Neural progenitor cell (in vitro differentiated cells): ENCODE measurements around the gene PRDM1. TPM values are rescaled to one million over a fixed set of nuclear protein-coding genes. Genes with fewer than 3 reads are reported as not detected.

Experiments
- DNase-seq: peaks from one replicate; pipeline ENCODE4 v3.0.0-alpha.2; 2016; ENCODE audit warnings: low spot score
- H2AFZ ChIP-seq: fragments of 200-600 bp; sonication (generic); replicated peaks from 2 replicates; pipeline ENCODE4 v1.6.1; 2016; ENCODE audit warnings: antibody characterized with exemption
- H3F3A ChIP-seq: fragments of 200-600 bp; sonication (generic); 2 replicates; pipeline ENCODE4 v1.6.1; 2016; ENCODE audit warnings: antibody characterized with exemption, low read depth
- H3K27ac ChIP-seq: fragments of 200-600 bp; sonication (generic); 2 replicates; pipeline ENCODE4 v1.5.1; 2016; ENCODE audit warnings: mild to moderate bottlenecking
- H3K27me3 ChIP-seq: fragments of 200-600 bp; sonication (generic); 2 replicates; pipeline ENCODE4 v1.6.1; 2016; ENCODE audit warnings: mild to moderate bottlenecking, moderate library complexity
- H3K36me3 ChIP-seq: fragments of 200-600 bp; sonication (generic); 2 replicates; pipeline ENCODE4 v1.5.1; 2016
- H3K4me1 ChIP-seq: fragments of 200-600 bp; sonication (generic); 2 replicates; pipeline ENCODE4 v1.6.1; 2016; ENCODE audit warnings: mixed run types
- H3K4me2 ChIP-seq: fragments of 200-600 bp; sonication (generic); 2 replicates; pipeline ENCODE4 v1.6.1; 2016
- H3K4me3 ChIP-seq: fragments of 200-600 bp; sonication (generic); 2 replicates; pipeline ENCODE4 v1.5.1; 2016
- H3K79me2 ChIP-seq: fragments of 200-600 bp; sonication (generic); 2 replicates; pipeline ENCODE4 v1.6.1; 2016; ENCODE audit warnings: low read depth
- H3K9ac ChIP-seq: fragments of 200-600 bp; sonication (generic); 2 replicates; pipeline ENCODE4 v1.6.1; 2016
- H3K9me3 ChIP-seq: fragments of 200-600 bp; sonication (generic); 2 replicates; pipeline ENCODE4 v1.5.1; 2016; ENCODE audit warnings: low read depth
- H4K20me1 ChIP-seq: fragments of 200-600 bp; sonication (generic); 2 replicates; pipeline ENCODE4 v1.6.1; 2016; ENCODE audit warnings: low read depth
- H3K27ac Mint-ChIP-seq: 3 replicates; pipeline ENCODE4 v1.8.0; 2021; ENCODE audit warnings: mixed read lengths
- H3K27me3 Mint-ChIP-seq: 2 replicates; pipeline ENCODE4 v1.8.0; 2022; ENCODE audit warnings: low read depth, mild to moderate bottlenecking, inconsistent platforms, moderate library complexity, mixed read lengths; ENCODE audit not compliant: insufficient read depth
- H3K36me3 Mint-ChIP-seq: 3 replicates; pipeline ENCODE4 v1.8.0; 2021; ENCODE audit warnings: mixed read lengths
- H3K4me1 Mint-ChIP-seq: 3 replicates; pipeline ENCODE4 v1.8.0; 2021; ENCODE audit warnings: mixed read lengths
- H3K4me3 Mint-ChIP-seq: 3 replicates; pipeline ENCODE4 v1.8.0; 2021; ENCODE audit warnings: mild to moderate bottlenecking, moderate library complexity, mixed read lengths
- H3K9me3 Mint-ChIP-seq: 3 replicates; pipeline ENCODE4 v1.8.0; 2020; ENCODE audit warnings: mixed read lengths
- EZH2 ChIP-seq: fragments of 200-600 bp; sonication (generic); IDR thresholded peaks from 2 replicates; pipeline ENCODE4 v1.6.1; 2017; ENCODE audit warnings: antibody characterized with exemption, mild to moderate bottlenecking, moderate library complexity
- EZH2phosphoT487 ChIP-seq: fragments of 200-600 bp; sonication (generic); IDR thresholded peaks from 2 replicates; pipeline ENCODE4 v1.6.1; 2017; ENCODE audit warnings: antibody characterized with exemption
- total RNA-seq: library from RNA; depleted of rRNA; stranded (reverse); fragments of >200 nt; gene quantifications from 2 replicates; pipeline ENCODE4 v1.2.3, GENCODE V29; 2015; ENCODE audit warnings: low replicate concordance
- TF ChIP-seq, protein P1 (sequence below): fragments of 200-600 bp; sonication (generic); IDR thresholded peaks from 2 replicates; pipeline ENCODE4 v1.5.1; 2017; ENCODE audit warnings: antibody characterized with exemption, mild to moderate bottlenecking

Gene PRDM1
- total RNA-seq, 1 donor from 2014 or later = 0.37 TPM

- Mint-ChIP-seq H3K4me3 (no peak overlapping the region), H3K27ac (no peak overlapping the region), H3K27me3 (peaks cover 4% of the 10 kb centered on the region), H3K9me3 (no peaks in the 10 kb centered on the region), H3K4me1 (peaks cover 14% of the 10 kb centered on the region), H3K36me3 (no peaks in the 10 kb centered on the region)
- TF ChIP-seq, protein P1, sequence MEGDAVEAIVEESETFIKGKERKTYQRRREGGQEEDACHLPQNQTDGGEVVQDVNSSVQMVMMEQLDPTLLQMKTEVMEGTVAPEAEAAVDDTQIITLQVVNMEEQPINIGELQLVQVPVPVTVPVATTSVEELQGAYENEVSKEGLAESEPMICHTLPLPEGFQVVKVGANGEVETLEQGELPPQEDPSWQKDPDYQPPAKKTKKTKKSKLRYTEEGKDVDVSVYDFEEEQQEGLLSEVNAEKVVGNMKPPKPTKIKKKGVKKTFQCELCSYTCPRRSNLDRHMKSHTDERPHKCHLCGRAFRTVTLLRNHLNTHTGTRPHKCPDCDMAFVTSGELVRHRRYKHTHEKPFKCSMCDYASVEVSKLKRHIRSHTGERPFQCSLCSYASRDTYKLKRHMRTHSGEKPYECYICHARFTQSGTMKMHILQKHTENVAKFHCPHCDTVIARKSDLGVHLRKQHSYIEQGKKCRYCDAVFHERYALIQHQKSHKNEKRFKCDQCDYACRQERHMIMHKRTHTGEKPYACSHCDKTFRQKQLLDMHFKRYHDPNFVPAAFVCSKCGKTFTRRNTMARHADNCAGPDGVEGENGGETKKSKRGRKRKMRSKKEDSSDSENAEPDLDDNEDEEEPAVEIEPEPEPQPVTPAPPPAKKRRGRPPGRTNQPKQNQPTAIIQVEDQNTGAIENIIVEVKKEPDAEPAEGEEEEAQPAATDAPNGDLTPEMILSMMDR = no peak
- no peak for TF ChIP-seq EZH2phosphoT487
- no peak for TF ChIP-seq EZH2
- H3K9ac ChIP-seq = no peak overlapping the region
- no peak overlapping the region for H3K4me3 ChIP-seq
- peaks cover 4% of the 10 kb centered on the region for H3F3A ChIP-seq
- H3K79me2 ChIP-seq = no peaks in the 10 kb centered on the region
- no peaks in the 10 kb centered on the region for H3K4me1 ChIP-seq
- H3K36me3 ChIP-seq = no peaks in the 10 kb centered on the region
- no peaks in the 10 kb centered on the region for H3K9me3 ChIP-seq
- H3K27ac ChIP-seq = no peak overlapping the region
- H4K20me1 ChIP-seq = no peaks in the 10 kb centered on the region
- H3K27me3 ChIP-seq = no peaks in the 10 kb centered on the region
- no peak overlapping the region for H2AFZ ChIP-seq
- no peak overlapping the region for H3K4me2 ChIP-seq
- no peak for DNase-seq
Observed at GRCh38 chr6:106138151-106138550, 52.0 kb downstream of the PRDM1 start.

DNA sequence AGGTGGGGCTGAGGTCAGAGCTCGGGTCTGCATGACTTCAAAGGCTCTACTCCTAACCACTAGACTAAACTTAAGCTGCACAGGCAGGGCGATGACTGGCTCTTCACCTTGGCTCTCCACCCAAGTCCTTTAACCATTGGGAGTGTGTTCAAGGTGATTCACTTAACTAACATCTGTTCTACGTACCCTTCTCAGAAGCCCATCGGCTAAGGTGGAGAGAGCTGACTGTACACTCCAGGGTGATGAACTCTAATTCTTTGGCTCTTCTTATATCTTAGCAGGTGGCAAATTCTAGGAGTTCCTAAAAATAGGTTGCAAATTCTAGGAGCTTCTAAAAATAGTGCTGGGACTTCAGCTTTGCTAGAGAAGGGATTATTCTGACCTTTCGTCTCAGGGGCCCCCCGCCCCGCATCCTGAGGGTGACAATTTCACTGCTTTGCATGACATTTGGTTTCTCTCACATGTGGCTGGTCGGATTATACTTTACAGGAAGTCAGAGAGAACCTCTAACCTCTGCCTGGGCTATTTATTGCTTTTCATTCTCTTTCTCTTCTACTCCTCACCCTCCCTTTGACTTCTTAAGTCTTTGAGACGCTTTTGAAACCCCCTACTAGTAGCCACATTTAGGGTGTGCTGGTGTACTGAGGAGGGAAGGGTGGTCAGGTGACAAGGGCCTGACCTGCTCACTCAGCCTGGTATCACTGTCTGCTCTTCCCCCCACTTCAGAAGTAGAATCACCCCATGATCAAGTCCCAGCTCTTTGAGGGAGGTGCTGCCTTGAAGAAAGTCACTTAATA is 55.5 kb downstream of the PRDM1 start:
- H3K36me3 Mint-ChIP-seq = no peaks in the 10 kb centered on the region
- no peaks in the 10 kb centered on the region for H3K9me3 ChIP-seq
- H3K4me3 ChIP-seq = no peak overlapping the region
- TF ChIP-seq EZH2phosphoT487 (no peak), EZH2 (no peak)
- TF ChIP-seq, protein P1 = no peak
- H3F3A ChIP-seq = peaks cover 5% of the 10 kb centered on the region
- no peaks in the 10 kb centered on the region for H3K9me3 Mint-ChIP-seq
- H3K4me3 Mint-ChIP-seq = no peak overlapping the region
- no peak overlapping the region for H3K27ac ChIP-seq
- no peak overlapping the region for H3K4me2 ChIP-seq
- H3K27me3 ChIP-seq = no peaks in the 10 kb centered on the region
- no peaks in the 10 kb centered on the region for H3K79me2 ChIP-seq
- peaks cover 7% of the 10 kb centered on the region for H3K27me3 Mint-ChIP-seq
- no peak for DNase-seq
- no peaks in the 10 kb centered on the region for H3K36me3 ChIP-seq
- H3K4me1 Mint-ChIP-seq = peaks cover 26% of the 10 kb centered on the region
- H3K4me1 ChIP-seq = peaks cover 10% of the 10 kb centered on the region
- H4K20me1 ChIP-seq = no peaks in the 10 kb centered on the region
- no peak overlapping the region for H2AFZ ChIP-seq
- H3K9ac ChIP-seq = no peak overlapping the region
- H3K27ac Mint-ChIP-seq = no peak overlapping the region

DNA sequence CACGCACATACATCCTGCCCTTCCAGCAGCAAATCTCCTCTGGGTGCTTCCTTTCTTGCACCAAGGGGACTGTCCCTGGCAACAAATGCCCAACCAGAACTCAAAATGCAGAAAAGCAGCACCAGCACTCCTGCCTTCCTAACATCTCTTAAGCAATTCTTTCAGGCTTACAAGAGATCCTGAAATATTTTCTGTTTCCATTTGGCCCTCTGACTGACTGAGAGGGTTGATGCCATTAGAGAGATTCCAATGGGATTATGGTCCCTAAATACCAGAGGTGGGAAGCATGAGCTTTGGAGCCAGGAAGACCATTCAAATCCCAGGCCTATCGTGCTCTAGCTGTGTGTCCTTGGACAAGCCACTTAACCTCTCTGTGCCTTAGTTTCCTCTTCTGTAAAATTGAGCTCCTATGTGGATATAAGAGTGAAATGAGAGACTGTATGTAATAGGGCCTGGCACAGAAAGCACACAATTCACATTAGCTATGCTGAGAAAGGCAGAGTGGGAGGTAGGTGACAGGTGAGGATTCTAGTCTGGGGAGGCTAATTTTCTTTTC is 56.8 kb downstream of the PRDM1 start:
- Mint-ChIP-seq H3K27me3 (peaks cover 7% of the 10 kb centered on the region), H3K9me3 (no peaks in the 10 kb centered on the region), H3K4me1 (peaks cover 26% of the 10 kb centered on the region), H3K27ac (no peak overlapping the region), H3K36me3 (no peaks in the 10 kb centered on the region), H3K4me3 (no peak overlapping the region)
- no peak overlapping the region for H3K4me2 ChIP-seq
- H3K27ac ChIP-seq = no peak overlapping the region
- H3K79me2 ChIP-seq = no peaks in the 10 kb centered on the region
- H4K20me1 ChIP-seq = no peaks in the 10 kb centered on the region
- H3K9ac ChIP-seq = no peak overlapping the region
- no peaks in the 10 kb centered on the region for H3K27me3 ChIP-seq
- H2AFZ ChIP-seq = no peak overlapping the region
- H3K4me1 ChIP-seq = peaks cover 10% of the 10 kb centered on the region
- H3K9me3 ChIP-seq = no peaks in the 10 kb centered on the region
- no peaks in the 10 kb centered on the region for H3K36me3 ChIP-seq
- no peak overlapping the region for H3K4me3 ChIP-seq
- no peak for DNase-seq
- peaks cover 5% of the 10 kb centered on the region for H3F3A ChIP-seq
- TF ChIP-seq EZH2phosphoT487 (no peak), EZH2 (no peak)
- TF ChIP-seq, protein P1 = no peak
